Stimulated activated CD4-positive, alpha-beta T cell treated with anti-CD3 and anti-CD28 coated beads, Interleukin-4, amount 100 ng/mL, for 48 hours (primary cell): ENCODE data around the gene ZSWIM8.
"Not testable (repeated sequence)": the region's sequence is repeated elsewhere in the genome, so short reads cannot be mapped to it uniquely, and the experiment has no call there.

ENCODE experiments used
- DNase-seq, 2 donors: peaks; one replicate each; pipeline ENCODE4 v3.0.0-alpha.2; 2020; ENCODE audit warnings: low read depth in 2 of 2

ZSWIM8 gene

GRCh38 chr10:73772281-73773151, 12.9 kb upstream of the ZSWIM8 start:
- peak; percentile 65 to 76 for DNase-seq

- peak in 1 of 2 donors; percentile 15 for DNase-seq
Observed at GRCh38 chr10:73773152-73773879, 12.1 kb upstream of the ZSWIM8 start.

GRCh38 chr10:73774637-73775036, 10.8 kb upstream of the ZSWIM8 start:
- DNase-seq, result no peak

- DNase-seq, result no peak
Observed at GRCh38 chr10:73779018-73779417, 6.4 kb upstream of the ZSWIM8 start.

GRCh38 chr10:73779539-73780197, 5.7 kb upstream of the ZSWIM8 start:
- DNase-seq, result no peak

- no peak for DNase-seq
Observed at GRCh38 chr10:73780301-73780700, 5.1 kb upstream of the ZSWIM8 start.

- DNase-seq, result no peak
Observed at GRCh38 chr10:73780966-73781365, 4.4 kb upstream of the ZSWIM8 start.

GRCh38 chr10:73781548-73781878, 3.9 kb upstream of the ZSWIM8 start:
- DNase-seq, result no peak

- peak; percentile 90 to 91 for DNase-seq
Observed at GRCh38 chr10:73781879-73782748, 3.3 kb upstream of the ZSWIM8 start, which contains the start of gene CHCHD1. TSS of gene CHCHD1 (plus strand) at chr10:73782048. CDS start at chr10:73782076, 28 bp downstream.

GRCh38 chr10:73782749-73783085, 2.7 kb upstream of the ZSWIM8 start:
- no peak for DNase-seq

GRCh38 chr10:73785721-73786511, 510 bp downstream of the ZSWIM8 start:
- DNase-seq, result peak; percentile 23 to 24

GRCh38 chr10:73786512-73786885, 1.1 kb downstream of the ZSWIM8 start:
- no peak for DNase-seq

GRCh38 chr10:73787031-73787800, 1.8 kb downstream of the ZSWIM8 start:
- not testable (repeated sequence) for DNase-seq

GRCh38 chr10:73788864-73789658, 3.7 kb downstream of the ZSWIM8 start:
- no peak for DNase-seq

GRCh38 chr10:73789659-73790055, 4.3 kb downstream of the ZSWIM8 start:
- no peak for DNase-seq

GRCh38 chr10:73790886-73791625, 5.7 kb downstream of the ZSWIM8 start:
- no peak for DNase-seq

- DNase-seq, result no peak
Observed at GRCh38 chr10:73791871-73792400, 6.5 kb downstream of the ZSWIM8 start.

- no peak for DNase-seq
Observed at GRCh38 chr10:73793456-73793855, 8.1 kb downstream of the ZSWIM8 start.
